Measurements from ENCODE around the gene PRR5.
"Not testable (repeated sequence)": the region's sequence is repeated elsewhere in the genome, so short reads cannot be mapped to it uniquely, and the experiment has no call there.

Gene PRR5

DNA sequence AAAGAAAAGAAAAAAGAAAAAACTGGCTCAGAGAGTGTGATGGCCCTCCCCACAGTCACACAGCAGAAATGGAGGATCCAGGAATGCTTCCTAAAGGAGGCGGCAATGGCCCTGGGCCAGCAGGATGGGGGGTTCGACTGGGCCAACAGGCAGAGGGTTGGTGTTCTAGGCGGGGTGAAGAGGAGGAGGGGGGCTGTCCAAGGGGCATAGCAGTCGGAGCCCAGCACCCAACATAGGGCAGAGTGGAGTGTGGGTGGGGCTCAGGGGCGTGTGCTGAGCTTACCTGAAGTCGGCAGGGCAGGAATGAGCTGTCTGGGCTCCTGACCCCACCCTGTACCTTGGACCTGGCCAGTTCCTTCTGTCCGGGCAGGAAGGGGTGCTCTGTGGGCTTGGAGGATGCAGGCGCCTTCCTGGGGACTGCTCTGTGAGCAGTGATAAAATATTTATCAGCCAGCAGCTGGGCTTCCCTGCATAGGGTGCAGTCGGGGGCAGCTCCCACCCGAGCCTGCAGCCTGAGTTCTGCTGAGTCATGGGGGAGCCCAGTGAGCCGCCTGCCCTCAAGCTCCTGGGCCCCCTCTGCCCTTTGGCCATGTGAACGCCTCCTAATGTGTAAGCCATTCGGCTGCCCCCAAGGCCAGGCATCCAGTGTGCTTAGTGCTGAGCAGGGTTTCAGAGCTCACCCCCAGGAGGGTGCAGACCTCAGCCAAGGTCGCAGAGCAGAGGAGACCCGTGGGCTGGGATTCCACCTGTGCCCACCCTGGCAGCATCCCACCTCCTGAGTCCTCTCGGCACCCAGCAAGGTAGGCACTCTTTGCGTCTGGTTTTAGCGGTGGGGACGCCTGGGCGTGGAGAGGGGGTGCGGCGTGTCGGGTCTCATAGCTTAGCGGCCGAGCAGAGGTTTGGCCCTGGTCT is 25.3 kb upstream of the PRR5 start:
- Histone ChIP-seq H3K27ac (ENCODE audit: low read depth, low read length) (no peak overlapping the region), H3K9ac (ENCODE audit: low read length) (no peak overlapping the region)

DNA sequence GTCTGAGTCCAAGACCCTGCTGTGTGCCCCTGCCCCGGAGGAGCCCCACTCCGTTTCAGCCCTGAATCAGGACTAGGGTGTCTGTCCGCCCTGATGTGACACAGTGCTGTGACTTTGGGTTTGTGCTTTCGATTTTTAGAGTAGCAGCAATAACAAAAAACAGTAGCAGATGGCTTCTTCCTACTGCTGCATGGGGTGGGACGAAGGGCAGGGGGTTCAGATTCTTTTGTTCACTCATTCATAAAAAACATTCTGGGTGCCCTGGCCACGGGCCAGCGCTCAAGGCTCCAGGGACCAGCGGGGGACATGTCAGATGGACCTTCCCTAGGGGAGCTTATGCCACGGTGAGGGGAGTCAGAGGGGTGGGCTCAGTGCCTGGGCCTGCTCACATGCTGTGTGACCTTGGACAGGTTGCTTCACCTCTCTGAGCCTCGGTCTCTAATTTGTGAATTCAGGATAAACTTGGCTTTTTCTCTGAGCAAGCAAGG is 24.6 kb upstream of the PRR5 start:
- H3K36me3 ChIP-seq (ENCODE audit: insufficient read depth, low read length) = no peaks in the 10 kb centered on the region
- no peak overlapping the region for H3K27ac ChIP-seq (ENCODE audit: low read depth, low read length)
- H3K9ac ChIP-seq (ENCODE audit: low read length) = no peak overlapping the region
- H3K27me3 ChIP-seq (ENCODE audit: control insufficient read depth in 1 of 2, insufficient read depth in 2 of 2, low read length in 2 of 2) = no peaks in the 10 kb centered on the region
- H3K4me1 ChIP-seq (ENCODE audit: insufficient read depth, low read length) = no peaks in the 10 kb centered on the region
- no peaks in the 10 kb centered on the region for H3K9me3 ChIP-seq (ENCODE audit: low read length)
- no peak overlapping the region for H3K4me3 ChIP-seq (ENCODE audit: low read depth in 1 of 2, low read length in 2 of 2)

More for the DNA sequence above, 25.3 kb upstream of the PRR5 start:
- Histone ChIP-seq H3K27me3 (ENCODE audit: control insufficient read depth in 1 of 2, insufficient read depth in 2 of 2, low read length in 2 of 2) (no peaks in the 10 kb centered on the region), H3K4me1 (ENCODE audit: insufficient read depth, low read length) (no peaks in the 10 kb centered on the region), H3K4me3 (ENCODE audit: low read depth in 1 of 2, low read length in 2 of 2) (no peak overlapping the region), H3K9me3 (ENCODE audit: low read length) (no peaks in the 10 kb centered on the region), H3K36me3 (ENCODE audit: insufficient read depth, low read length) (no peaks in the 10 kb centered on the region)

DNA sequence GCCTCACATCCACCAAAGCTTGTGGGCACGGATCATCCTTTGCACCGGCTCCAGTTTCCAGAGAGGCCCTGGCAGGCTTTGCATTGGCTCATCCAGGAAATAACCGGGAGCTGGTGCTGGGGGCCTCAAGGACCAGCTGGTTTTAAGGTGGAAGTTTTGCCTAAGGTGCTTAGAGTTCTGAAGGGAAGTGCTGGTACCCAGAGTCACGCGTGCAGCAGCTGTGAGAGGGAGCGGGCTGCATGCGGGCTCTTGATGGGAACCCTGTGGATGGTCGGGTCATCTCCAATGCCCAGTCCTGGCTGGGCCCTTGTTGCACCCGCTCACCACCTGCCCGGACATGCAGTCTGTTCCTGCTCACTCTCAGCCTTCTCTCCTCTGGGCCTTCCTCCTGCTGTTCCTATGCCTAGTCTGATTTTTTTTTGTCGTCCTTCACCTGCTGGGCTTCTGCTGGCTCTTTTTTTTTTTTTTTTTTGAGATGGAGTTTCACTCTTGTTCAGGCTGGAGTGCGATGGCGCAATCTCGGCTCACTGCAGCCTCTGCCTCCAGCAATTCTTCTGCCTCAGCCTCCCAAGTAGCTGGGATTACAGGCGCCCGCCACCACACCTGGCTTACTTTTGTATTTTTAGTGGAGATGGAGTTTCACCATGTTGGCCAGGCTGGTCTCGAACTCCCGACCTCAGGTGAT is 24.0 kb upstream of the PRR5 start:
- H3K4me1 ChIP-seq (ENCODE audit: insufficient read depth, low read length) = no peaks in the 10 kb centered on the region
- no peaks in the 10 kb centered on the region for H3K9me3 ChIP-seq (ENCODE audit: low read length)
- H3K9ac ChIP-seq (ENCODE audit: low read length) = no peak overlapping the region
- no peak overlapping the region for H3K27ac ChIP-seq (ENCODE audit: low read depth, low read length)
- H3K4me3 ChIP-seq (ENCODE audit: low read depth in 1 of 2, low read length in 2 of 2) = no peak overlapping the region
- H3K27me3 ChIP-seq (ENCODE audit: control insufficient read depth in 1 of 2, insufficient read depth in 2 of 2, low read length in 2 of 2) = no peaks in the 10 kb centered on the region
- no peaks in the 10 kb centered on the region for H3K36me3 ChIP-seq (ENCODE audit: insufficient read depth, low read length)

DNA sequence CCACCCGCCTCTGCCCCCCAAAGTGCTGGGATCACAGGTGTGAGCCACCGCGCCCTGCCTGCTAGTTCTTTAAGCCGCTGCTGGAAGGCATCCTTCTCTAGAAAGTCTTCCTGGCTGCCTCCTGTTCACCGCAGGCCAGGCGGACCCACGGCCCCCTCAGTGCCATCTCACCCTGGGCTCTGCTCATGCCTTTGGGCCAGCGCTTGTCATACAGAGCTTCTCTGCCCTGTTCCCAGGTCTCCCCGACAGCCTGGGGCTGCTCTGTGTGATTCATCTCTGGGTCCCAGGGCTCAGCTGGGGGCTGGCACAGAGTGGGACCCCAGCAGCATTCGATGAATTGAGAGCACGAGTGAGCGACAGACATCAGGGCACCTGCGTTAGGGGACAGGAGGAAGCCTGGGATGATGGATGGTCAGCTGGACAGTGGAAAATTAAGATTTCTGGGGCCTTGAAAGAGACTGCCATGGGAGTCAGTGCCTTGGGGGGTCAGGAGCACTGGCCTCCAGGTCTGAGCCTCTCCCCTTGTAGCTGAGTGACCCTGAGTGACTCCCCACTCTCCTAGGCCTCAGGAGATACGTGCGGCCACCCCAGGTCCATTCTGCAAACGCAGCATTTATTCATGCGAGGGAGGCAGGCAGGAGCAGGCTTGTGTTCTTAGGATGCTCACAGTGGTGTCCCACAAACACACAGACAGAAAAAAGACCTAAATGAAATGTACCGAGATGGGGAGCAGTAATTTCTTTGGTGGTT is 23.3 kb upstream of the PRR5 start:
- H3K27me3 ChIP-seq (ENCODE audit: control insufficient read depth in 1 of 2, insufficient read depth in 2 of 2, low read length in 2 of 2) = no peaks in the 10 kb centered on the region
- H3K9me3 ChIP-seq (ENCODE audit: low read length) = no peaks in the 10 kb centered on the region
- no peak overlapping the region for H3K27ac ChIP-seq (ENCODE audit: low read depth, low read length)
- H3K4me1 ChIP-seq (ENCODE audit: insufficient read depth, low read length) = no peaks in the 10 kb centered on the region
- no peaks in the 10 kb centered on the region for H3K36me3 ChIP-seq (ENCODE audit: insufficient read depth, low read length)
- no peak overlapping the region for H3K9ac ChIP-seq (ENCODE audit: low read length)
- H3K4me3 ChIP-seq (ENCODE audit: low read depth in 1 of 2, low read length in 2 of 2) = no peak overlapping the region

DNA sequence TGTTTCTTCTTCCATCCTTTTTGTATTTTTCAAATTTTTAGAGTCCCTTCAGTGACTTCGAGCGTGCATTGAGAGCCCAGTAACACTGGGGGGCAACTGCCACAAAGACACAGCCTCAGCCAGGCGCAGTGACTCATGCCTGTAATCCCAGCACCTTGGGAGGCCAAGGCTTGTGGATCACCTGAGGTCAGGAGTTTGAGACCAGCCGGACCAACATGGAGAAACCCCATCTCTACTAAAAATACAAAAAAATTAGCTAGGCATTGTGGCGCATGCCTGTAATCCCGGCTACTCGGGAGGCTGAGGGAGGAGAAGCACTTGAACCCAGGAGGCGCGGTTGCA is 22.7 kb upstream of the PRR5 start:
- H3K36me3 ChIP-seq (ENCODE audit: insufficient read depth, low read length); H3K4me1 ChIP-seq (ENCODE audit: insufficient read depth, low read length); H3K27me3 ChIP-seq (ENCODE audit: control insufficient read depth in 1 of 2, insufficient read depth in 2 of 2, low read length in 2 of 2); H3K27ac ChIP-seq (ENCODE audit: low read depth, low read length); H3K9ac ChIP-seq (ENCODE audit: low read length); H3K9me3 ChIP-seq (ENCODE audit: low read length); H3K4me3 ChIP-seq (ENCODE audit: low read depth in 1 of 2, low read length in 2 of 2): not testable (repeated sequence)

DNA sequence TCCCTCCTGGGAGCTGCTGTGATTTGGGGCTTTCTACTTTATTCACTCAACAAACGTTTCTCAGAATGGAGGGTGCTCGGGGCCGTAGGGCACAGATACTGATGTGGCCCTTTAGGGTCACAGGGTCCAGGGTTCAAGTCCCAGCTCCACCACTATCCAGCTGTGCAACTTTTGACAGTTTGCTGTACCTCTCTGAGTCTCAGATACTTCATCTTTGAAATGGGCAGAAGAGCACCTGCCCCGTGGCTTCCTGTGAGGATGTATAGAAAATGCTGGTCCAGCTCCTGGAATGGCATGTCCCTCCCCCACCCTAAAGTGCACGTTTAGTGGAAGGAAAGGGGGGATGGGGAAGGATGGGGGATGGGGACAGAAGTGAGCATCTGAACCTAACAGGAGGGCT is 21.9 kb upstream of the PRR5 start:
- H3K4me3 ChIP-seq (ENCODE audit: low read depth in 1 of 2, low read length in 2 of 2) = no peak overlapping the region
- peaks cover 2% of the 10 kb centered on the region for H3K4me1 ChIP-seq (ENCODE audit: insufficient read depth, low read length)
- no peak overlapping the region for H3K27ac ChIP-seq (ENCODE audit: low read depth, low read length)
- H3K27me3 ChIP-seq (ENCODE audit: control insufficient read depth in 1 of 2, insufficient read depth in 2 of 2, low read length in 2 of 2) = no peaks in the 10 kb centered on the region
- no peaks in the 10 kb centered on the region for H3K9me3 ChIP-seq (ENCODE audit: low read length)
- H3K9ac ChIP-seq (ENCODE audit: low read length) = no peak overlapping the region
- no peaks in the 10 kb centered on the region for H3K36me3 ChIP-seq (ENCODE audit: insufficient read depth, low read length)

DNA sequence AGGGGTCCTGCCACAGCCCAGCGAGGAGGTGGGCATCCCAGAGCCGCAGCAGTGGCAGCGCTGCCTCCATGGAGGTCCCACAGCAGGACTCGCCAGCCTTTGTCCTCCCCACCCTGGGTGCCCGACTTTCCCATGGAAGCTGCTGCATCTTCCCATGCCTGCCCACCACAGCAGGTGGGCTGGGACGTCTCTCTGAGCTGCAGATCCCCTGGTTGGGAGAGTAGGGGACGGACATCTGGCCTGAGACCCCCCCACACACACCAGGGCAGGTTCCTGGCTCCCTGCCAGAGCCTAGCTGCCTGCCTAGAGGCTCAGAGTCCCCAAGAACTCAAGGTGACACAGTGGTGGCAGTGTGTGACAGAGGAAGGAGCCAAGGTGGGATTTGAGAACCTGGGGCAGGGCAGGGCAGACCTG is 21.5 kb upstream of the PRR5 start:
- no peaks in the 10 kb centered on the region for H3K9me3 ChIP-seq (ENCODE audit: low read length)
- H3K9ac ChIP-seq (ENCODE audit: low read length) = no peak overlapping the region

DNA sequence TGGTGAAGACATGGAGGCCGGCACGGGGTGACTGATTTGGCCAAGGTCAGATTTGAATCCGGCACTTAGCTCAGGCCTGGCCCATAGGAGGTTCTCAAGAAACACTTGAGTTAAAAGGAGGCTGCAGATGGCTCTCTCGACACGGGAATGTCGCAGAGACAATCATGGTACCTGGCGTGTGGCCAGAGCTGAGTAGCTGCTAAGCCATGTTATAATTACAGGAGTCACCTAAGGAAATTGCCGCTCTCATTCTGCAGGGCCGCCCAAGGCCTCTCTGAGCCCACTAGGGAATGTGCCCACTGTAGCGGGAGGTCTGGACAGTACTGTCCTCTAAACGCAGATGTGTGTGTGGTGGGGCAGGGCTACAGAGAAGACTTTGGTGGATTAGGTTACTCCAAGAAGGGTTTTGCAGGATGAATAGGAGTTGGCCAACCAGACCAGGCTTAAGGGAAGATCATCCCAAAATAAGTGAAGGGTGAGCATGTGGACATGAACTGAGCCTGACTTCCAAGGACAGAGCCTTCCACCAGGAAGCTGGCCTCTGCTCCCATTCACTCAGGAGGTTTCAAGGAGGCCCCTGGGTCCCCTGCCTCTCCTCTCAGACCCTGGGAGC is 19.3 kb upstream of the PRR5 start:
- Histone ChIP-seq H3K27me3 (ENCODE audit: control insufficient read depth in 1 of 2, insufficient read depth in 2 of 2, low read length in 2 of 2) (no peaks in the 10 kb centered on the region), H3K27ac (ENCODE audit: low read depth, low read length) (no peak overlapping the region), H3K4me3 (ENCODE audit: low read depth in 1 of 2, low read length in 2 of 2) (no peak overlapping the region), H3K9ac (ENCODE audit: low read length) (no peak overlapping the region), H3K36me3 (ENCODE audit: insufficient read depth, low read length) (no peaks in the 10 kb centered on the region), H3K9me3 (ENCODE audit: low read length) (no peaks in the 10 kb centered on the region), H3K4me1 (ENCODE audit: insufficient read depth, low read length) (peaks cover 4% of the 10 kb centered on the region)

More for the DNA sequence above, 21.5 kb upstream of the PRR5 start:
- Histone ChIP-seq H3K27me3 (ENCODE audit: control insufficient read depth in 1 of 2, insufficient read depth in 2 of 2, low read length in 2 of 2) (no peaks in the 10 kb centered on the region), H3K27ac (ENCODE audit: low read depth, low read length) (no peak overlapping the region), H3K36me3 (ENCODE audit: insufficient read depth, low read length) (no peaks in the 10 kb centered on the region), H3K4me3 (ENCODE audit: low read depth in 1 of 2, low read length in 2 of 2) (no peak overlapping the region), H3K4me1 (ENCODE audit: insufficient read depth, low read length) (peaks cover 4% of the 10 kb centered on the region)

DNA sequence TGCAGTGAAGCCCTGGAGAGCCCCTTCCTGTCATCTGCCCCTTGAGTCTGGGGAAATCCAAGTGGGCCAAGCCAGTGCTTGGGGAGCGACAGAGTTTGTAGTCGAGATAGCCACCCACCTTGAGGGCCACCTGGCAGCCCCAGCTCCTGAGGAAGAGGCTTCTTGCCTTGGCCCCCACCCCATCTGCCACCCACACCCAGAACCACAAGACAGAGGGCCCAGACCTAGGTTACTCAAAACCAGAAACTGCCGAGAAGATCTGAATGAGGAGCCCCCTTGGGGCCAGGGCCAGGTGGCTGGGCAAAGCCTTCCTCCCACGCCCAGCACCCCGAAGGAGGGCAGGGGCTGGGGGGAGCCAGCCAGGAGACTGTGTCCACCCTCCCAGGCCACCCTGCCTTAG is 18.8 kb upstream of the PRR5 start:
- Histone ChIP-seq H3K4me3 (ENCODE audit: low read depth in 1 of 2, low read length in 2 of 2) (no peak overlapping the region), H3K36me3 (ENCODE audit: insufficient read depth, low read length) (no peaks in the 10 kb centered on the region), H3K27ac (ENCODE audit: low read depth, low read length) (no peak overlapping the region), H3K9me3 (ENCODE audit: low read length) (no peaks in the 10 kb centered on the region), H3K27me3 (ENCODE audit: control insufficient read depth in 1 of 2, insufficient read depth in 2 of 2, low read length in 2 of 2) (no peaks in the 10 kb centered on the region), H3K4me1 (ENCODE audit: insufficient read depth, low read length) (peaks cover 4% of the 10 kb centered on the region), H3K9ac (ENCODE audit: low read length) (no peak overlapping the region)

DNA sequence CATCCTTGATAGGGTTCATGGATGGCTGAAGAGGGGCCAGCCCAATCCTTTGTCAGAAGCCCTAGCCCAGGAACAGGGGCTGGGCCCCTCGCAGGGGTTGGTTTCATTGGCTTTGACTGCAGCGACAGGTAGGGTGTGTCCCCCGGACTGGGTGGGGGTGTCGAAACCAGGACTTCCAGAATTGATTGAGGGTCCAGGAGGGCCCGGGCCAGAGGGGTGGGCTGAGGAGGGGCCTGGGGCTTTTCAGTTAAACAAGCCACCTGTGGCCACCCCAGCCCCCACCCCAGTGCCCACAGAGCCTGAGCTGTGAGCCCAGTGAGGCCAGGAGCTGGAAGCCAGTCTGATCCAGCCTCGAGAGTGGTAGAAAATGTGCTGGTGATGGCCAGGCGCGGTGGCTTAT is 18.1 kb upstream of the PRR5 start:
- no peaks in the 10 kb centered on the region for H3K27me3 ChIP-seq (ENCODE audit: control insufficient read depth in 1 of 2, insufficient read depth in 2 of 2, low read length in 2 of 2)
- no peak overlapping the region for H3K4me3 ChIP-seq (ENCODE audit: low read depth in 1 of 2, low read length in 2 of 2)
- H3K4me1 ChIP-seq (ENCODE audit: insufficient read depth, low read length) = peaks cover 4% of the 10 kb centered on the region
- H3K27ac ChIP-seq (ENCODE audit: low read depth, low read length) = no peak overlapping the region
- H3K9ac ChIP-seq (ENCODE audit: low read length) = no peak overlapping the region
- no peaks in the 10 kb centered on the region for H3K9me3 ChIP-seq (ENCODE audit: low read length)
- H3K36me3 ChIP-seq (ENCODE audit: insufficient read depth, low read length) = no peaks in the 10 kb centered on the region

Data from muscle layer of colon (tissue), 2 donors.